RWPE2 (cell line): ENCODE data around the gene GPR37L1.
A peak's percentile ranks its signal among the peaks of the same experiment; 100 is the strongest.
"Not testable (repeated sequence)": the region's sequence is repeated elsewhere in the genome, so short reads cannot be mapped to it uniquely, and the experiment has no call there.

ENCODE experiments used
- ATAC-seq: fragments of 200-7000 bp; cut with Tn5 transposase; 3 replicates; pipeline ENCODE4 v1.9.1; 2021; ENCODE audit warnings: low read depth
- DNase-seq: peaks from one replicate; pipeline ENCODE4 v3.0.0-alpha.2; 2020; ENCODE audit warnings: low spot score
- H3K27ac ChIP-seq: fragments of 450-650 bp; 2 replicates; pipeline ENCODE4 v1.5.1; 2017; ENCODE audit warnings: mild to moderate bottlenecking; ENCODE audit not compliant: poor library complexity, severe bottlenecking
- H3K27me3 ChIP-seq: fragments of 250-450 bp; sonication (Bioruptor Pico); 2 replicates; pipeline ENCODE4 v1.5.1; 2021; ENCODE audit warnings: mild to moderate bottlenecking, moderate library complexity; ENCODE audit not compliant: insufficient read depth, poor library complexity, severe bottlenecking
- H3K36me3 ChIP-seq: fragments of 250-450 bp; sonication (Bioruptor Pico); 2 replicates; pipeline ENCODE4 v1.5.1; 2020; ENCODE audit warnings: low read depth, mild to moderate bottlenecking, moderate library complexity
- H3K4me1 ChIP-seq: fragments of 250-450 bp; sonication (Bioruptor Pico); 2 replicates; pipeline ENCODE4 v1.5.1; 2021; ENCODE audit warnings: mild to moderate bottlenecking, moderate library complexity; ENCODE audit not compliant: insufficient read depth, poor library complexity, severe bottlenecking
- H3K4me3 ChIP-seq: fragments of 250-450 bp; sonication (Bioruptor Pico); 2 replicates; pipeline ENCODE4 v1.5.1; 2021; ENCODE audit warnings: mild to moderate bottlenecking, moderate library complexity; ENCODE audit not compliant: severe bottlenecking
- H3K9me3 ChIP-seq: fragments of 250-450 bp; sonication (Bioruptor Pico); 2 replicates; pipeline ENCODE4 v1.5.1; 2021; ENCODE audit warnings: mild to moderate bottlenecking, moderate library complexity; ENCODE audit not compliant: severe bottlenecking
- TF ChIP-seq, protein P1 (sequence below): fragments of 450-650 bp; IDR thresholded peaks from one replicate; pipeline ENCODE4 v1.5.1; 2017; ENCODE audit warnings: mild to moderate bottlenecking, moderate library complexity; ENCODE audit not compliant: poor library complexity, severe bottlenecking

Gene GPR37L1

GRCh38 chr1:202140833-202141232 is 18.1 kb downstream of the GPR37L1 start:
- H3K4me3 ChIP-seq = no peak overlapping the region
- TF ChIP-seq, protein P1, sequence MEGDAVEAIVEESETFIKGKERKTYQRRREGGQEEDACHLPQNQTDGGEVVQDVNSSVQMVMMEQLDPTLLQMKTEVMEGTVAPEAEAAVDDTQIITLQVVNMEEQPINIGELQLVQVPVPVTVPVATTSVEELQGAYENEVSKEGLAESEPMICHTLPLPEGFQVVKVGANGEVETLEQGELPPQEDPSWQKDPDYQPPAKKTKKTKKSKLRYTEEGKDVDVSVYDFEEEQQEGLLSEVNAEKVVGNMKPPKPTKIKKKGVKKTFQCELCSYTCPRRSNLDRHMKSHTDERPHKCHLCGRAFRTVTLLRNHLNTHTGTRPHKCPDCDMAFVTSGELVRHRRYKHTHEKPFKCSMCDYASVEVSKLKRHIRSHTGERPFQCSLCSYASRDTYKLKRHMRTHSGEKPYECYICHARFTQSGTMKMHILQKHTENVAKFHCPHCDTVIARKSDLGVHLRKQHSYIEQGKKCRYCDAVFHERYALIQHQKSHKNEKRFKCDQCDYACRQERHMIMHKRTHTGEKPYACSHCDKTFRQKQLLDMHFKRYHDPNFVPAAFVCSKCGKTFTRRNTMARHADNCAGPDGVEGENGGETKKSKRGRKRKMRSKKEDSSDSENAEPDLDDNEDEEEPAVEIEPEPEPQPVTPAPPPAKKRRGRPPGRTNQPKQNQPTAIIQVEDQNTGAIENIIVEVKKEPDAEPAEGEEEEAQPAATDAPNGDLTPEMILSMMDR = no peak
- H3K27ac ChIP-seq = no peak overlapping the region
- no peaks in the 10 kb centered on the region for H3K4me1 ChIP-seq
- DNase-seq (no peak), ATAC-seq (no peak)
- H3K9me3 ChIP-seq = no peaks in the 10 kb centered on the region
- no peaks in the 10 kb centered on the region for H3K27me3 ChIP-seq
- H3K36me3 ChIP-seq = peaks cover 22% of the 10 kb centered on the region

GRCh38 chr1:202141468-202141867 is 18.8 kb downstream of the GPR37L1 start:
- not testable (repeated sequence) for H3K9me3 ChIP-seq, H3K4me3 ChIP-seq, DNase-seq, ATAC-seq, H3K27ac ChIP-seq, H3K27me3 ChIP-seq, H3K4me1 ChIP-seq
- H3K36me3 ChIP-seq = peaks cover 22% of the 10 kb centered on the region

DNA sequence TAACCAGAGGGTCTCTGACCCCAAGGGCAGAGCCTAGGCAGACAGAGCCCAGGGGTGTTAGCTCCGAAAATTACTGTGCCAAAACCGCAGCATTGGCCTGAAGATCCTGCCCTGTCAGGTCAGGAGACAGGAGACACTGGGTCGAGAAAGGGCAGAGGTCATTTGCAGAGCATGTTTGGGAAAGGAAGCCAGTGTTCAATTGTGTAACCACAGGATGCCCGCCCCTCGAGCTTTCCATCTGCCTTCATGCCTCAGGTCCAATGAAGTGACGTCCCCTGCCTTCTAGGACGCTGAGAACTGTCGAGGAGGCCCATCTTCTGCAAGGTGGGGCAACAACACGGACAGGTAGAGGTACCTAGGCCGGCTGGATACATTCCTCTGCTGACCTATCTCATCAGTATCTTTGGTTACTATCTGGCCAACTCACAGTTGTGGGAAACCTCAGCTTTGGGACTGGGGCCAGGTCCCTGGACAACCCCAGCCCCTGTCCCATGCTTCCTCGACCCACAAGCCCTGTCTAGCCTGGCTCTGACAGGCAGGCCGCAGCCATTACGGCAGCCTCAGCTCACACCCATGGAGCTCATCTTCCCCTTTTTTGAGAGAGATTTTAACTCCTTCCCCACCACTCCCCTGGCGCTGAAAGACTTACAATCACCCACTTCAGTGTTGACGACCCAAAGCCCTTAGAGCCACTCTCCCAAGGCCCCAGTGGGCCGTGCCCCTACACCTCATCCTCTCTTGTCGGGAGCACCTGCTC is 20.5 kb downstream of the GPR37L1 start:
- DNase-seq (no peak), ATAC-seq (peak; percentile 44)
- H3K36me3 ChIP-seq = peaks cover 10% of the 10 kb centered on the region; the same call in 1 of the 2 replicates
- peak overlapping the region; percentile 72 for H3K27ac ChIP-seq
- H3K4me1 ChIP-seq = no peaks in the 10 kb centered on the region
- TF ChIP-seq, protein P1 = no peak
- no peaks in the 10 kb centered on the region for H3K9me3 ChIP-seq
- H3K27me3 ChIP-seq = no peaks in the 10 kb centered on the region
- peak overlapping the region; percentile 91 for H3K4me3 ChIP-seq

DNA sequence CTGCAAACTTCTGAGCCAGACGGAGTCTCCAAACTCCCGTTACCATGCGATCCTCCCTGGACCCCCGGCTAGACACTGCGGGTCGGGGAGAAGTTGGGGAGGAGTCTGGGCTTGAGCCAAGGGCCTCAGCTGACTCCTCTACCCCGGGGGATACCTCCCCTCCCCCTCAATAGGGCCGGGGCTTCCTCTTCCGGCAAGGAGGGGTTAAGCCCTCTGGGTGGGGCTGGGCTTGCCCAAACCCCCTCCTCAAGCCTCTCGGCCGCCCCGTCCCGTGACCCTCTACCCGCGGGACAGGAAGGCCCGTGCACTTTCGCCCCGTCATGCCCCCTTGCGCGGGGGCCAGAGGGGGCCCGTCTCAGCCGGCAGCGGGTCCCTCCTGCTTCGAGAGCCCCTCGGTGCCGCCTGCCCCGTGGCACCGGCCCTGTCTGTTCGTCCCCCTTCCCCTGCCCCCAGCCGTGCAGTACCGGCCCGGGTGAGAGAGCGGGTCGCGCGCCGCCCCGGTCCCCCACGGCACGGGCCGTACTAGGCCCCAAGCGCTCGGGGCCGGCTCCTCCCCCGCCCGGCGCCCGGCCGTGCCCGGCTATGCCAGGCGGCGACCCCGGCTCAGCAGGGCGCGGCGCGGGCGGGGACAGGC is 21.2 kb downstream of the GPR37L1 start:
- peak overlapping the region; percentile 91 for H3K4me3 ChIP-seq
- DNase-seq (no peak), ATAC-seq (peak; percentile 37; the same call in 2 of the 3 replicates)
- H3K27me3 ChIP-seq = no peaks in the 10 kb centered on the region
- H3K4me1 ChIP-seq = no peaks in the 10 kb centered on the region
- no peaks in the 10 kb centered on the region for H3K9me3 ChIP-seq
- H3K27ac ChIP-seq = peak overlapping the region; percentile 72
- peaks cover 6% of the 10 kb centered on the region; the same call in 1 of the 2 replicates for H3K36me3 ChIP-seq
- TF ChIP-seq, protein P1 = no peak

- H3K4me3 ChIP-seq = peak within 1 kb of the TSS; percentile 91
- TF ChIP-seq, protein P1 = no peak
- DNase-seq (no peak), ATAC-seq (peak; percentile 66)
- H3K36me3 ChIP-seq = peaks cover 6% of the 10 kb centered on the region; the same call in 1 of the 2 replicates
- H3K27me3 ChIP-seq = no peaks in the 10 kb centered on the region
- H3K9me3 ChIP-seq = no peaks in the 10 kb centered on the region
- peak within 1 kb of the TSS; percentile 72 for H3K27ac ChIP-seq
- no peaks in the 10 kb centered on the region for H3K4me1 ChIP-seq
Observed at GRCh38 chr1:202144402-202145067, 21.8 kb downstream of the GPR37L1 start, which contains the start of gene ARL8A. TSS of gene ARL8A (minus strand) at chr1:202144737. CDS start at chr1:202144572, 165 bp downstream.
